ENCODE measurements around the gene C5orf15.

The C5orf15 gene

GRCh38 chr5:133918316-133918715 is 50.1 kb downstream of the C5orf15 start:
- Histone ChIP-seq H3K27me3 (ENCODE audit: insufficient read depth, poor library complexity, severe bottlenecking) (no peaks in the 10 kb centered on the region), H3K27ac (replicated peaks) (no peak overlapping the region), H3K4me3 (replicated peaks; ENCODE audit: insufficient read depth, low read length) (no peak overlapping the region)
- TF ChIP-seq POLR2AphosphoS5 (IDR thresholded peaks at IDR 0.05; ENCODE audit: low read depth) = no peak
- no peak for TF ChIP-seq CTCF (IDR thresholded peaks at IDR 0.05; ENCODE audit: insufficient read depth, low read length)
- TF ChIP-seq GABPA (IDR thresholded peaks at IDR 0.05; ENCODE audit: low read depth) = no peak
- no peak for TF ChIP-seq SPI1 (IDR thresholded peaks at IDR 0.05; ENCODE audit: borderline replicate concordance, low read depth)
- no peak for TF ChIP-seq REST (IDR thresholded peaks at IDR 0.05; ENCODE audit: insufficient replicate concordance, low read depth)
- DNase-seq (ENCODE audit: low read depth in 1 of 2, low spot score in 1 of 2) = no peak

- TF ChIP-seq POLR2AphosphoS5 (IDR thresholded peaks at IDR 0.05; ENCODE audit: low read depth) (no peak), GABPA (IDR thresholded peaks at IDR 0.05; ENCODE audit: low read depth) (no peak), CTCF (IDR thresholded peaks at IDR 0.05; ENCODE audit: insufficient read depth, low read length) (no peak), SPI1 (IDR thresholded peaks at IDR 0.05; ENCODE audit: borderline replicate concordance, low read depth) (no peak), REST (IDR thresholded peaks at IDR 0.05; ENCODE audit: insufficient replicate concordance, low read depth) (no peak)
- no peak for DNase-seq (ENCODE audit: low read depth in 1 of 2, low spot score in 1 of 2)
- H3K27me3 ChIP-seq (ENCODE audit: insufficient read depth, poor library complexity, severe bottlenecking) = no peaks in the 10 kb centered on the region
- no peak overlapping the region for H3K27ac ChIP-seq (replicated peaks)
- H3K4me3 ChIP-seq (replicated peaks; ENCODE audit: insufficient read depth, low read length) = no peak overlapping the region
Measured at GRCh38 chr5:133917785-133918184, 50.6 kb downstream of the C5orf15 start.

GRCh38 chr5:133916914-133917313 is 51.5 kb downstream of the C5orf15 start:
- TF ChIP-seq SPI1 (IDR thresholded peaks at IDR 0.05; ENCODE audit: borderline replicate concordance, low read depth) = no peak
- no peaks in the 10 kb centered on the region for H3K27me3 ChIP-seq (ENCODE audit: insufficient read depth, poor library complexity, severe bottlenecking)
- no peak for DNase-seq (ENCODE audit: low read depth in 1 of 2, low spot score in 1 of 2)
- no peak overlapping the region for H3K27ac ChIP-seq (replicated peaks)
- H3K4me3 ChIP-seq (replicated peaks; ENCODE audit: insufficient read depth, low read length) = no peak overlapping the region

- DNase-seq (ENCODE audit: low read depth in 1 of 2, low spot score in 1 of 2) = no peak
- no peak overlapping the region for H3K4me3 ChIP-seq (replicated peaks; ENCODE audit: insufficient read depth, low read length)
- H3K27me3 ChIP-seq (ENCODE audit: insufficient read depth, poor library complexity, severe bottlenecking) = no peaks in the 10 kb centered on the region
- TF ChIP-seq SPI1 (IDR thresholded peaks at IDR 0.05; ENCODE audit: borderline replicate concordance, low read depth) (no peak), CTCF (IDR thresholded peaks at IDR 0.05; ENCODE audit: insufficient read depth, low read length) (no peak), REST (IDR thresholded peaks at IDR 0.05; ENCODE audit: insufficient replicate concordance, low read depth) (no peak), GABPA (IDR thresholded peaks at IDR 0.05; ENCODE audit: low read depth) (no peak), POLR2AphosphoS5 (IDR thresholded peaks at IDR 0.05; ENCODE audit: low read depth) (no peak)
- no peak overlapping the region for H3K27ac ChIP-seq (replicated peaks)
Measured at GRCh38 chr5:133916479-133916878, 51.9 kb downstream of the C5orf15 start.

All from HL-60 (cell line).